GM21786 (cell line): ENCODE measurements around the gene DLX6.
"Not testable (repeated sequence)": the region's sequence is repeated elsewhere in the genome, so short reads cannot be mapped to it uniquely, and the experiment has no call there.

ENCODE experiments used
- ATAC-seq: cut with Tn5 transposase; IDR thresholded peaks from one replicate; pipeline ENCODE4 v1.9.1; 2021; ENCODE audit not compliant: unreplicated experiment

Gene DLX6

GRCh38 chr7:97021747-97022490 is 16.6 kb downstream of the DLX6 start:
- ATAC-seq: no peak

- no peak for ATAC-seq
Measured at GRCh38 chr7:97022491-97023306, 17.3 kb downstream of the DLX6 start.

- ATAC-seq: no peak
Measured at GRCh38 chr7:97024209-97025129, 19.1 kb downstream of the DLX6 start, which contains the start of gene DLX5. TSS of gene DLX5 (minus strand) at chr7:97024831. CDS start at chr7:97024623, 208 bp downstream.

GRCh38 chr7:97025130-97025499 is 19.8 kb downstream of the DLX6 start:
- ATAC-seq: no peak

- ATAC-seq: no peak
Measured at GRCh38 chr7:97025983-97026714, 20.8 kb downstream of the DLX6 start.

GRCh38 chr7:97026715-97027426 is 21.5 kb downstream of the DLX6 start:
- peak; percentile 7 for ATAC-seq

GRCh38 chr7:97027427-97028234 is 22.3 kb downstream of the DLX6 start:
- ATAC-seq: peak; percentile 94

- not testable (repeated sequence) for ATAC-seq
Measured at GRCh38 chr7:97034213-97034852, 29.0 kb downstream of the DLX6 start.

GRCh38 chr7:97039374-97040065 is 34.2 kb downstream of the DLX6 start:
- ATAC-seq: no peak

GRCh38 chr7:97043281-97043680 is 37.9 kb downstream of the DLX6 start:
- no peak for ATAC-seq
